ENCODE results near the gene SUMO3. TPM values are rescaled to one million over a fixed set of nuclear protein-coding genes. Genes with fewer than 3 reads are reported as not detected.

SUMO3 gene
- total RNA-seq, 1 experiment from 2014 or later, result 82.9 TPM

DNA sequence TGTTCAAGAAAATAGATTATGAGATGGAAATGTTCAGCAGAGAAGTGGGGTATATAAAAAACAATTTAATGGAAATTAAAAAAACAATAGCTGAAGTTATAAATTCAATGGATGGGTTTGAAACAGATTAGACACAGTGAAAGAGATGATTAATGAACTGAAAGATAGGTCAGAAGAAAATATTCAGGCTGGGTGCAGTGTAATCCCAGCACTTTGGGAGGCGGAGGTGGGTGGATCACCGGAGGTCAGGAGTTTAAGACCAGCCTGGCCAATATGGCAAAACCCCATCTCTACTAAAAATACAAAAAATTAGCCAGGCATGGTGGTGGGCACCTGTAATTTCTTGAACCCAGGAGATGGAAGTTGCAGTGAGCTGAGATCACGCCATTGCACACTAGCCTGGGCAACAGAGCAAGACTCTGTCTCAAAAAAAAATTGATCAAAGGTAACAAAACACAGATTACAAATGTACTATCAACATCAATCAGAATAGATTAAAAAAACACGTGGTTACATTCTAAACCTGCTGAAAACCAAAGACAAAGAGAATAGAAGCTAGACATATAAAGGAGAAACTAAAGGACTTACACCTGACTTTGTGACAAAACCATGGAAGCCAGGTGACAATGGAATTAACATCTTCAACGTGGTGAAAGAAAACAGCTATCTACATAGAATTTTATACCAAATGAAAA lies 4.8 kb upstream of the SUMO3 start:
- no peak overlapping the region for H3K4me3 Mint-ChIP-seq
- Histone ChIP-seq H2AK5ac (ENCODE audit: insufficient read length, low read length) (no peak overlapping the region), H3K23me2 (ENCODE audit: insufficient read length, low read depth, low read length, poor library complexity, severe bottlenecking) (peaks cover 8% of the 10 kb centered on the region), H3T11ph (ENCODE audit: low read length) (no peak overlapping the region), H3K56ac (ENCODE audit: insufficient read length, low read depth, low read length) (no peak overlapping the region), H3K79me2 (ENCODE audit: insufficient read depth, low read length) (no peaks in the 10 kb centered on the region), H4K20me1 (ENCODE audit: control insufficient read depth, insufficient read depth, insufficient read length) (no peaks in the 10 kb centered on the region), H2BK15ac (ENCODE audit: low read depth, low read length) (no peak overlapping the region), H2BK20ac (ENCODE audit: low read depth, low read length, poor library complexity, severe bottlenecking) (no peak overlapping the region), H3K14ac (ENCODE audit: insufficient read depth, low read length) (no peak overlapping the region), H4K91ac (ENCODE audit: insufficient read length, low read depth, low read length) (no peak overlapping the region), H4K8ac (replicated peaks; ENCODE audit: insufficient read length, low read depth, low read length) (no peak overlapping the region), H3K4ac (ENCODE audit: low read depth, low read length) (no peak overlapping the region), H3K4me2 (ENCODE audit: insufficient read depth, insufficient read length, low read length) (no peak overlapping the region), H2BK5ac (ENCODE audit: insufficient read length, low read length) (no peak overlapping the region), H3K9ac (ENCODE audit: extremely low read depth, insufficient read length, low read length) (no peak overlapping the region), H4K5ac (ENCODE audit: insufficient read length, low read depth, low read length) (no peak overlapping the region), H2BK120ac (ENCODE audit: low read depth, low read length, poor library complexity, severe bottlenecking) (no peak overlapping the region), H2BK12ac (ENCODE audit: insufficient read length, low read depth, low read length) (no peak overlapping the region), H2AFZ (ENCODE audit: low read length) (no peak overlapping the region), H3K27ac (ENCODE audit: insufficient read length, low read depth, low read length) (no peak overlapping the region), H3K27me3 (ENCODE audit: insufficient read depth, low read length) (no peaks in the 10 kb centered on the region; the same call in 1 of the 2 replicates), H3K23ac (ENCODE audit: insufficient read length, low read depth, low read length) (no peak overlapping the region), H3K18ac (ENCODE audit: insufficient read length, low read depth, low read length) (no peak overlapping the region), H3K79me1 (ENCODE audit: insufficient read depth, low read depth, low read length, poor library complexity, severe bottlenecking) (no peaks in the 10 kb centered on the region), H3K4me1 (ENCODE audit: insufficient read depth, low read length) (no peaks in the 10 kb centered on the region), H3K9me3 (ENCODE audit: control insufficient read depth, low read depth, low read length) (peaks cover 30% of the 10 kb centered on the region)
- H3K9me3 Mint-ChIP-seq, result peaks cover 60 to 61% of the 10 kb centered on the region in 2 experiments
- no CpG with 5 or more reads among the region's 5 CpGs for WGBS (ENCODE audit: extremely low coverage, insufficient read length, low lambda C conversion rate)
- peaks cover 13 to 33% (median 19%) of the 10 kb centered on the region in 3 experiments for H3K36me3 Mint-ChIP-seq (ENCODE audit: insufficient read depth in 1 of 3, low read depth in 3 of 3)
- H3K27ac Mint-ChIP-seq, result no peak overlapping the region
- no peak for TF ChIP-seq CTCF (conservative IDR thresholded peaks at IDR 0.05)
- no peak for DNase-seq
- H3K4me1 Mint-ChIP-seq, result no peaks in the 10 kb centered on the region
- peaks cover 43% of the 10 kb centered on the region for H3K27me3 Mint-ChIP-seq (ENCODE audit: low read depth)
